ENCODE data around the gene GINS1.

GINS1 gene

DNA sequence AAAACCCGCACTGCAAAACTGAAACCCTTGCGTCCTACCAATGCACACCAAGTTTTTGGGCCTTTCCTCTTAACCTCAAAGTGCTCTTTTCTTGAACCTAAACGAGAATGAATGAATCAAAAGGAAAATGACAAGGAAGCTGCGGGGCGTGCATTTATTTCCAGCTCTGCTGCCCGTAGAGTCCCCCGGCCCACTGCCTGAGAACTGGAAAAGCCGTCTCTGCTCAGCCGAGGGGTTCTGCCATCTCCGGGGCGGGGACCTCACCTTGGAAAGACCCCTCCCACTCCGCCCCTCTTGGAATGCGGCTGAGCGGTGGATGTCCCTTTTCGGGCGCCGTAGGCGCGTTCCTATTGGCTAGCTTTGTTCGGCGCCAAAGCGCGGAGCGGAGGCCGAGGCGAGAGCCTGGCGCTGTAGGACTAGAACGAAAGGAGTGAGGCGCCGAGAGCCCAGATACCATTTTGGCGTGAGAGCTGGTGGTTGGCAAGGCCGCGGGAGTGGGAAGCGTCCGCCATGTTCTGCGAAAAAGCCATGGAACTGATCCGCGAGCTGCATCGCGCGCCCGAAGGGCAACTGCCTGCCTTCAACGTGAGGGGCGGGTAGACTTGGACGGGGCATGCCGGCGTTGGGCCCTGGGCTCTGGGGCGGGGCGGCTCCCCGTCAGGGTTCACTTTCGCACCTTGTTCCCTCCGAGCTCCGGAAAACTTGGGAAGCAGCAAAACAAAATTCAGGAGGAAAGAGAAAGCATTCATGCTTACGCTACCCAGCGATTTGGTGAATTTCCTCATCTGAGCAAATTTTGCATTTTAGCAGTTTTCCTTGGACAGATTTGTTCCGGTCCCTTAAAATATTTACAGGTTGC lies at the start of gene GINS1:
Gene GINS1 (plus strand): TSS at position 363 of the 859 bp plus-strand sequence. CDS start 148 bp downstream, at position 511.
- peak; percentile 95 for DNase-seq

DNA sequence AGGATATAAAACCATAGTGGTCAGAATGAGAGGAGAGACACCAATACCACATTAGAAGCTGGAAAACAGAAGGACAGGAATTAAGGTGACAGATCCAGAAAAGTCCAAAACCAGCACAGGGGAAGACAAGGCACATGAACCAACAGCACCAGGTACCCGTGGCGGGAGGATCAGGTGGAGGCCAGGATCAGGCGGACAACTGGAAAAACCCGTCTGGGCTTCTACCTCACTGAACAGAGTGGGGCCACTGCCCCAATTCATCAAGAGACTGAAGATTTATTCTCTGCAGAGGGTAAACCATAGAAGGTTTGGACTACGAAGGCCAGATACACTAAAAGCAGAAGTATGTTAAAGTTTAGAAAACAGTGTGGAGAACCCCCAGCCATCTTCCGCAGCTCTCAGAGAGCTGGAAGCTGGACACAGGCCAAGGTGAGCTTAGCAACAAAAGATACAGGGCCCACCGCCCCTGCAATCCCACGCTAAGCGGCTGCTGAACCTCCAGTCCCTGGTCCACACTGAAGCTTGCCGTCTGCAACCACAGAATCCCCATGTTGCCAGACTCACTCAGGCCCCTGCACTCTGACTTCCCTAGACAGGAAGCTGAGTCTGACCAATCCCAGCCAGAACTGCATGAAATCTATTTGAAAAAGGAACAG lies 46.7 kb upstream of the GINS1 start:
- DNase-seq, result no peak

DNA sequence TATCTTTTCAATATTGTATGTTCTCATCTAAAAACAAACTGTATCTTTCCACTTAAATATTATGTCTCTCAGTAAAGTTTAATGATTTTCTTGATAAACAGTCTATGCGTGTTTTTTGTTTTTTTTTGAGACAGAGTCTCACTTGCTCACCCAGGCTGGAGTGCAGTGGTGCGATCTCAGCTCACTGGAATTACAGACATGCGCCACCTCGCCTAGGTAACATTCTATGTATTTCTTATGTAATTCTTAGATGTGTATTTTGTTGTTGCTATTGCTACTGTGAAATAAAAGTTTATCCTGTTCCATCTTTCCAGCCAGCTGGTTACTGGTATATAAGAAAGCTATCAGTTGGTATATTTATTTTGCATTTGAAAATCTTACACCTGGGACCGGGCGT lies 46.2 kb upstream of the GINS1 start:
- DNase-seq, result no peak

DNA sequence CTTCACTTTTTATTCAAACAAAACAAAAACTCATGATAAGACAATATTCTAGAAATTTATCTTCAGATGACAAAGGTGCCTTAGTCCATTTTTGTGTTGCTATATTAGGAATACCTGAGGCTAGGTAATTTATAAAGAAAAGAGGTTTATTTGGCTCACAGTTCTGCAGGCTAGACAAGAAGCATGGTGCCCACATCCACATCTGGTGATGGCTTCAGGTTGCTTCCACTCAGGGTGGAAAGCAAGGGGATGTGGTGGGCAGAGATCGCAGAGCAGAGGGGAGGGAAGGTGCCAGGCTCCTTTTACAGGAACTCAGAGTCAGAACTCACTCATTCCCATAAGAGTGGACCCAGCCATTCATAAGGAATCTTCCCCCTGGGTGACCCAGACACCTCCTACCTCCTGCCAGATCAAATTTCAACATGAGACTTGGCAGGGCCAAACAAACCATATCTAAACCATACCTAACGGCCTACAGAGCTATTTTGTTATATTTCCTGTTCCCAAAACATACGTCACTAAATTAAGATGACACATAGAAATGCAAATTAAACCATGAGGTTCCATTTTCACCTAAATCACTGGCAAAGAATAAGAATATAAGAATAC lies 43.2 kb upstream of the GINS1 start:
- no peak for DNase-seq

DNA sequence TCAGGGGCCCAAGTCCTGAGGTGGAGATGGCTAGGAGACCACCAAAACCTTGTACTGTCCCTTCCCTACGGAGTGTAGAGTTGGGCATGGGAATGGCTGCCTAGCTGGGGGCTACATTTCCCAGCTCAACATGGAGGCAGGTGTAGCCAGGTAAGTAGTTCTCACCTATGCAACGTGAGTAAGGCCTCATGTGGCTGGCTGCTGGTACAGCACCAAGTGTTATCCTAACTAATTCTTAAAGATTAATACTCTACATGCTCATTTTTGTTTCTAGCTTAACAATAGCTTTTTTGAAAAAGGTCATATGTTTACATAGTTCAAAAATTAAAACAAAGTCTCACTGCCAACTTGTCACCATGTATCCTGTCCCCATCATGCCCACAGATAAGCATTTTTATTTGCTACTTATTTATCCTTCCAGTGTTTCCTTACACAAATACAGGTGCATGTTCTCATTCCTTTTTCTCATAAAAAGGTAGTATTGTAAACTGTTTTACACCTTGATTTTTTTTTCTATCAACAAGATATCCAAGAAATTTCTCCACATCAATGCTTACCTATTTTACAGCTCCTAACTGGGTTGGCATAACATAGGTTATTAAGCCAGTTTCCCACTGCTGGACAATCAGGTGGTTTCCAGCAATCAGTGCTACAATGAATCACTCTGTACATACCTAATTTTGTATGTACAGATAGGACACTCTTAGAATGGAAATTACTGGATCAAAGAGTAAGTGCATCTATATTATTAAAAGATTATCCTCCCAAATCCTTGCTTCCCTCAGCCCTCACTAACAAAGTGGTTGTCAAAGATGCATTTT lies 42.4 kb upstream of the GINS1 start:
- DNase-seq, result no peak

DNA sequence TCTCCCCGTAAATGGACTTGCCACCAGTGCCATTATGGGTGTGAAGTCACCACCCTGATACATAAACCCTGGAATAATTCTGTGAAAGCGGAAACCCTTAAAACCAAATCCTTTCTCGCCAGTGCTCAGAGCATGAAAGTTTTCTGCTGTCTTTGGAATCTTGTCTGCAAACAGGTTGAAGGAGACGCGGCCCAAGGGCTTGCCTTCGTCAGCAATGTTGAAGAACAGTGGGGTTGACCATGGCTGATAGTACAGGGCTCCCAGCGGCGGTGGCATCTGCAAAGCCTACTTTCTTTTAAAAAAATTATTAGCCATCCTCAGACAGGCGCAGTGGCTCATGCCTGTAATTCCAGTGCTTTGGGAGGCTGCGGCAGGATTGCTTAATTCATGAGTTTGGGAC lies 38.9 kb upstream of the GINS1 start:
- DNase-seq, result no peak

DNA sequence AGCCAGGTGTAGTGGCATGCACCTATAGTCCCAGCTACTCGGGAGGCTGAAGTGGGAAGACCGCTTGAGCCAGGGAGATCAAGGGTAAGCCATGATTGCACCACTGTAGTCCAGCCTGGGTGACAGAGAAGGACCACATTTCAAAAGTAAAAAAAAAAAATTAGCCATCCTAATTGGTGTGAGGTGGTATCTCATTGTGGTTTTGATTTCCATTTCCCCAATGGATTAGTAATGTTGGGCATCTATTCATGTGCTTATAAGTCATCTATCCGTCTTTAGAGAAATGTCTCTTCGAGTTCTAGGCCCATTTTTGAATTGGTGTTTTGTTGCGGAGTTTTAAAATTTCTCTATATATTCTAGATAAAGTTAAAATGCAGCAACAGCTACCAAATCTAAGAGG lies 38.5 kb upstream of the GINS1 start:
- DNase-seq, result no peak

DNA sequence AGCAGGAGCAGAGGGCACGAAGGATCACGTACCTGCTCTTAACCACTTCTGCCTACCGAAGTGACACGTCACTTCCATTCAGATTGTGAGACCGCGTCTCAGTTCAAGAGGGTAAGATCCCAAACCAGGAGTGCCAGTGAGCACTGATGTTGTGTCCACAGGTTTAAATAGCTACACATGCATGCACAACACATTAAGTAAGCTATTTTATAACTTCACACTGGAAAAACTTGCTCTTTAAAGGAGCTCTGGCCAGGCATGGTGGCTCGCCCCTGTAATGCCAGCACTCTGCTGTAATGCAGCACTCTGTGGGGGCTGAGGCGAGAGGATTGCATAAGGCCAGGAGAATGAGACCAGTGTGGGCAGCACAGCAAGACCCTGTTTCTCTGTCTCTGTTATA lies 37.9 kb upstream of the GINS1 start:
- DNase-seq, result no peak

DNA sequence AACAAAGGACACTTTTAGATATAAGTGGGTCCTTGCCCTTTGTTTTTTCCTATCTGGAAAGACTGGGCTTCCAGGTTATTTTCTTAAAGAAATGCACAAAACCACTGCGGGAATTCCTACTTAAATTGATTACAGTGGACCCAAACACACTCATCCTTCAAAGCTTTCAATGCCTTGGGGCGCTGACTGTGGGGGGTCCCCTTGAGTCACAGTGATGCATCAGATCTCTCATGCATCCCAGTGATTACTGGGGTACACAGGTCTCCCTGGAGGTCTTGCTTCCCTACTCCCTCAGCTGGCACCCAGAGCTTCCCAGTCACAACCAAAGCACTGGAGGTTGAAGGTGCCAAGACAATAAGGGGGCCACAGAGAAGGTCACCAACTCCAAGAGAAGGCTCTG lies 37.5 kb upstream of the GINS1 start:
- no peak for DNase-seq

DNA sequence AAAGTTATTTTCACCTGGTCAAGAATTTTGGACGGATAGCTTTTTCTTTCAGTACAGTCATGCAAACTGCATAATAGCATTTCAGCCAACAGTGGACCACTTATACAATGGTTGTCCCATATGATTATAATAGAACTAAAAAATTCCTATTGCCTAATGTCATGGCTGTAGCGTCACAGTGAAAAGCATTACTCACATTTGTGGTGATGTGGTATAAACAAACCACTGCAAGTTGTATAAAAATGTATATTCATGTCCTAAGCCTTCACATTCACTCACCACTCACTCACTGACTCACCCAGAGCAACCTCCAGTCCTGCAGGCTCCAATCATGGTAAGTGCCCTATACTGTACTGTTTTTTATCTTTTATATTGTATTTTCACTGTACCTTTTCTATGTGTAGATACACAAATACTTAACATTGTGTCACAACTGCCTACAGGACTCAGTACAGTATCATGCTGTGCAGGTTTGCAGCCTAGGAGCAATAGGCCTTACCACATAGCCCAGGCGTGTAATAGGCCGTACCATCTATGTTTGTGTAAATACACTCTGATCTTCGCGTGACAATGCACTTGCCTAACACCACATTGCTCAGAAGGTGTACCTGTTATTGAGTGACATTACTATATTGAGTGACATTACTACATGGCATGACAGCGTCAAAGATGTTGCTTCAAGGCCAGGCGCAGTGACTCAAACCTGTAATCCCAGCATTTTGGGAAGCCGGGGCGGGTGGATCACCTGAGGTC lies 34.7 kb upstream of the GINS1 start:
- DNase-seq, result no peak

DNA sequence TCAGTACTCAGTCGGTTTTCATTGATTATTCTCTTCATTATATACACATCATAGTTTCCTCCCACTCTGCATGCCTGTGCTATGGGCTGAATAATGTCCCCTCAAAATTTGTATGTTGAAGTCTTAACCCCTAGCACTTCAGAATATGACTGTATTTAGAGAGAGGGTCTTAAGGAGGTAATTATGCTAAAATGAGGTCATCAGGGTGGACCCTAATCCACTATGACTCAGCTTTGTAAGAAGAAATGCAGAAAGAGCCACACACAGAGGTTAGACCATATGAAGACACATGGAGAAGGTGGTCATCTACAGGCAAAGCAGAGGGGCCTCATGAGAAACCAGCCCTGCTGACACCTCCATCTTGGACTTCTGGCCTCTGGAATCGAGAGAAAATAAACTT lies 32.6 kb upstream of the GINS1 start:
- DNase-seq, result no peak

DNA sequence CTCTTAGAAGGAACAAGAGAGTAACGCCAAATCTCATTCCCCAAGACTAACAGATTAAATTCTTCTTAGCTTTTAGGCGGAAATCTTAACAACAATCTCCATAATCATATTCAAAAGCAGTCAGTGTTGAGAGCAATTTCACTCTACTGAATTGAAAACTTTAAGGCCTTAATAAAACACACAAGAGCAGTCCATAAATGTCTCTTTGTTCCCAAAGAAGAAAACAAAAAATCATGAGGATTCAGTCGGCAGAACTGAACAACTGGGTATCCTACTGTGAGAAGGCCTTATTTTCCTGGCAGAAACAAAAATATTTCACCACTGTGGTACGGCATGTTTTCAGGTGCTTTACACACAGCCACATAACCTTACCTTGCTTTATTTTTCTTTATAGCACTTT lies 31.2 kb upstream of the GINS1 start:
- DNase-seq, result no peak

DNA sequence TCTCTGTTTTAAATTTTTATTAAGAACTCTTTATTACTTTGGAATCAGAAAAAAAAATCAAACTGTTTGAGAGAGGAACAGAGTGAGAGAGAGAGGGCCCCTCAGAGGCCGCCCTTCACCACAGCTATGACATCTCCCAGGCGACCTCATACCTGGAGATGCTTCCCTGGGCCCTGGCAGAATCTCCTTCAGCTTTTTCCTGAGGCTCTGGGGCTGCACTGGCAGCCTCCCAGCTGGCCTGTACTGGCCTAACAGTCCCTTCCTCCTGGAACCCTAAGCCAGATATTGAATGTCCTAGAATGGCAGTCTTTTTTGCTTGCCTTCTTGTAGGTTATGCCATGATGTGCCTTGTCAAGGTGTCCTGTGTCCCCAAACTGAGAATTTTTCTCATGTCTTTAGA lies 30.6 kb upstream of the GINS1 start:
- no peak for DNase-seq

DNA sequence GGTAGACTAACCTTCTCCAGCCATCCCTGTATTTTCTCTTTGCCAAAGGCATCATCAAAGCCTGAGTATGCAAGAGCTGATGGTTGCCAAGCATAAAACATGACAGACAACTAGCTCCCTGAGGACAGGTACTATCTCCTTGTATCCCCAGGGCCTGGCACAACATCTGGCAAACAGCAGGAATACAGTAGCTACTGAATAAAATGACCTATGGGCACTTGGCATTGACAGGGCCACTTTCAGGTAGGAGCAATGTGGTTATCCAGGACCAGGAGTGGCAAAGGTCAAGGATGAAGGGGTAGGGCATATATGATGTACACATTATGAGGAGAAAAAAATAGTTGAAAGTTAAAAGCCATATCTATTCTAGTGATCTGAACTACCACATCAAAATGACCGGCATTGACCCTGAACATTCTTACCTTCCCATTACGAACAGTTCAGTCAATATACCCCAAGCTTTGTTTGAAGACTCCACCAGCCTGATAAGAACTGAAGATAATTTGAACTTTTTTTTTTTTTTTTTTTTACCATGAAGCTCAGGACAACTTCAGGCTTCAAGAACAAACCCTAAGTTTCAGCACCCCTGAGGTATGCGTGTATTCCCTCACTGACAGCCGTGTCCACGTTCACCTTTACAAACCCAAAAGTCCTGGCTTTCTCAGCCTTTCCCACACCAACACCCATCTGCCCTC lies 29.1 kb upstream of the GINS1 start:
- no peak for DNase-seq

DNA sequence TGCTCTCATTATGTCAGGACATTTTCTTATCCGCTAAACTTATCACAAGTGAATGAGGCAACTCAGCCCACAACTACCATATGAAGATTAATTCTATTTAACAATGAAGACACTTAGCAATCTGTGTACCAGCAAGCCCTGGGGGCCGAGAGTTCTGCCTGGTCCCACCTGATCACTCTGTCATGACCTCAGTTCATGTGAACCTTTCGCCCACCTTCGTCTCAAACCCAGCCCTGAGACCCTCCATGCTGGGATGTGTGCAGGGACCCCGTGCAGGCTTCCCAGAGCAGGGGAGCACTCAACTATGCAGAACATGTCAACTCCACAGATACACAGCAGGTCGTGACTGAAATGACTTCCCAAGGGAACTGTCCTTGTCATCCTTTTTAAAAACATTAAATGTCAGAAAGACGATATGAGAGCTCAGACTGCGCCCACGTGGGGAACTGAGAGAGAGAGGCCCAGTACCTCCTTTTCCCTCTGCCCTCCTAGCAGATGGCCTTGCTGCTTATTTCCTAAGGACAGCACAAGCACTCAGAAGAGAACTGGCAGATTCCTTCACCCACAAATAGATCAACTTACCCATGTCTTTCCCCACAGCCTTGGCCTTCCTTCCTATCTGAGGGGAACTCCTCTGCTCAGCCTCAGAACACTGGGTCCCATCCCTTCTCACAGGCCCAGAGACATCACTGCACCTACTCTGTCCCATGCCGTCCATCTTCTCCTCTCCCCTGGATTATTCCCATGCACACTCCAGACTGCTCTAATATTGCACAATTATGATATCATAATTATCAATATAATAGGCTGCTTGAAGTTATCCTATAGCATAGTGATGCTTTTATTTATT lies 28.4 kb upstream of the GINS1 start:
- no peak for DNase-seq

DNA sequence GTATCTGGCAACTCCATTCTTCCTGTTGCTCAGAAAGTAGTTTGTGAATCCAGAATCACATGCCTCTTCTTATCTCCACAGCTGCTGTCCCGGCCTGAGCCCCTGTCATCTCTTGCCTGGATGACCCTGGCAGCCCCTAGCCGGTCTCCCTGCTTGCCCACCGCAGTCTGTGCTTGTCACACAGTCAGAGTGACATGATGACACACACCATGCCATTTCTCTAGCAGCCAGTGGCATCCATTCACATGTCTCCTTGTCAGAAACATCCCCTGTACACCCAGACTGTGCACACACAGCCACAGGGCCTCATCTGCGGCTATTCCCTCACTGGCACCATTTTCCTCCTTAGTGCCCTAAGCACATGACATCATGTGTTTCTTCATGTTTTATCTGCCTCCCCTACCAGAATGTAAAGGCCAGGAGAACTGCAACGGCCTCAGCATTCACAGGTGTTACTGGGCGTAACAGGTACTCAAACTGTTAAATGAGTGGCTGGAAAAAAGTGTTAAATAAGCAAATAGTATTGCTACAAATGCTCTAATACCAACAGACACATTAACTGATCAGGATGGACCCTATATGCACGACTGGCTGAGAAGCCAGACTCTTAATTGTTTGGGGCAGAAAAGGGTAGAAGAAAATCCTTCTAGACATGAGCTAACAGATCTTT lies 26.4 kb upstream of the GINS1 start:
- DNase-seq, result no peak

DNA sequence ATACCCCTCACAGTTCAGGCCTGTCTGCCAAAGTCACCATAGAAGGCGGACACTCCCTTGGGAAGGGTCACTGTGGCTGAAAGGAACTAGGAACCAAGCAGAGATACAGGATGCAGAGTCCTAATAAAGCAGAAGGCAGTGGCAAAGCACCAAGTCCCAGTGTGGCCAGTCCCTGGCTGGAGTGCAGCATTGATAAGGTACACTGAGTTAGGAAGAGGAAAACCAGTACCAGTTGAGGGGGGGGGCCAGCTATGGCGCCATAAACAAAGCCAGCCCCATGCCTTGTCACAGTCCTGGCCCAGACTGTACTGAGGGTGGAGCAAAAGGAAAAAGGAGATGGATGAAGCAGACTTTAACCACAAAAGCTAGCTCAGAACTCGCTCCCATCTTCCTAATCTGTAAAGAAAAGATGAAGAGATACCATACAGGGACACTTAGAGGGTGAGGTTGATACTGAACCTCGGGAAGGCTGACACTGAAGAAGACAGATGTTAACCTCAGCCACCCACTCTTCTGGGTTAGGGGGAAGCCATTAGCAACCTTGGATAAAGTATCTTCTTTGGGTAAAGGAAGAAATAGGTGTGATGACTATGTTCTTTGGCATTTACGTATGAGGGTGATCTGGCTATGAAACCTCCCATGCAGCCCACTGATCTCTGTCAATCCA lies 24.6 kb upstream of the GINS1 start:
- DNase-seq, result no peak

DNA sequence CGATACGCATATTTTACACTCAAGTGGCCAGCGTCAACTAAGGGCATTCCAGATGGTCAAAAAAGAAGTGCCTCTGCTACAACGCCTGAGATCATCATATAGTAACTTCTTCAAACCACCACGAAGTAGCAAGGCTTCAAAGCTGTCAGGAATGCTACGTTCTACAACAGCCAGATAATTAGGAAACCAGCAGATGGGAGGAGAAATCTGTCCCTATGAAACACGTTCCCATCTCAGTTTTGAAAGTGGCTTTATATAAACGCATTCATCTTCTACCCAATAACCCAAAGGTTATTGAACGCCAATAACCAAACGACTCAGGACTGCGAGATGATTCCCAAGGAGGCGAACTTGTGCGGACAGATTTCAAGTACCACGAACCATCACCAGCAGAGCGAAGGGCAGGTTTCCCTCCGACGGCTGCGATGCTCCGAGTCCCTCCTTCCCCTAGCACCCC lies 18.0 kb upstream of the GINS1 start:
- no peak for DNase-seq

DNA sequence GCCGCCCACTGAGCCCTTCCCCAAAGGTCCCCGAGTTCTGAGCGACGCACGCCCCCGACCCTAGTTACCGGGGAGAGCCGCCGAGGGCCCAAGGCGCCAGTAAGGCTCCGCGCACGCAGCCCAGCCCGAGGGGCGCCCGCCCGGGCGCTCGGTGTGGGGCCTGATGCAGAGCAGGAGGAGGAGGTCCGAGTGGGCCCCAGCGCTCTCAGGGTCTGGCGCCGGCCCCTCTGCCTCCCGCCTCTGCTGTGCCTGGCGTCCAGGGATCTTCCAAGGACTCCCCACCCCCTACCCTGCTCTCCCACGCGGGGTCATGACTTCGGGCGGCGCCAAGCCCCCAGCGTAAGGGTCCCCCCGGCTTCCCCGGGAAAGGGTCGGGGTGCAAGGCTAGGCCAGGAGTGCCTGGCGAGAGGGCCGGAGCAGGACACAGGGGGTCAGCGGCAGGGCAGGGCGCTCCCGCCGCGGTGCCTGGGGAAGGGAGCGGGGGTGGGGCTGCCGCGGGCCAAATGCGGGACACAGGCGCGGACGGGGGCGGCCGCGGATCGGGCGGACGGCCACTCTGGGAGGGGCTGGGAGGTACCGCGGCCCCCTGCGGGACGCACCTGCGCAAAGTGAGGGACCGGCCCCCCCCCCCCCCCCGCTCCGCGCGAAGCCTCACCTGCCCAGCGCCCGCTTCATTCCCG lies 17.5 kb upstream of the GINS1 start:
- DNase-seq, result peak; percentile 67

All from activated CD8-positive, alpha-beta memory T cell treated with anti-CD3 and anti-CD28 coated beads, Interleukin-2, amount 50 U/mL, for 48 hours (primary cell).